HEK293T (cell line): Measurements from ENCODE around the gene CHTF18.

Experiments
- ARNT ChIP-seq: fragments of 450-650 bp; IDR thresholded peaks from 2 replicates; pipeline ENCODE4 v1.6.1; 2017; ENCODE audit warnings: mild to moderate bottlenecking
- BHLHE40 ChIP-seq: fragments of 450-650 bp; IDR thresholded peaks from 2 replicates; pipeline ENCODE4 v1.6.1; 2016; ENCODE audit warnings: mild to moderate bottlenecking, moderate library complexity, borderline replicate concordance
- CTBP1 ChIP-seq: fragments of 450-650 bp; IDR thresholded peaks from 2 replicates; pipeline ENCODE4 v1.6.1; 2016; ENCODE audit warnings: borderline replicate concordance
- ELF4 ChIP-seq: fragments of 450-650 bp; IDR thresholded peaks from 2 replicates; pipeline ENCODE4 v1.6.1; 2017; ENCODE audit warnings: antibody characterized with exemption
- FOXA1 ChIP-seq: fragments of 450-650 bp; IDR thresholded peaks from 2 replicates; pipeline ENCODE4 v1.6.1; 2016; ENCODE audit warnings: mild to moderate bottlenecking
- FOXK2 ChIP-seq: fragments of 450-650 bp; IDR thresholded peaks from 2 replicates; pipeline ENCODE4 v1.6.1; 2016; ENCODE audit warnings: mild to moderate bottlenecking
- FOXM1 ChIP-seq: fragments of 450-650 bp; IDR thresholded peaks from 2 replicates; pipeline ENCODE4 v1.6.1; 2017; ENCODE audit warnings: mild to moderate bottlenecking, borderline replicate concordance
- L3MBTL2 ChIP-seq: fragments of 450-650 bp; conservative IDR thresholded peaks from 2 replicates; pipeline ENCODE4 v1.6.1; 2016; ENCODE audit warnings: mild to moderate bottlenecking
- LEF1 ChIP-seq: fragments of 450-650 bp; IDR thresholded peaks from 2 replicates; pipeline ENCODE4 v1.6.1; 2017; ENCODE audit warnings: mild to moderate bottlenecking, borderline replicate concordance
- NFRKB ChIP-seq: fragments of 450-650 bp; IDR thresholded peaks from 2 replicates; pipeline ENCODE4 v1.6.1; 2016; ENCODE audit warnings: mild to moderate bottlenecking, moderate library complexity
- SP1 ChIP-seq: fragments of 450-650 bp; IDR thresholded peaks from 2 replicates; pipeline ENCODE4 v1.6.1; 2017
- SUZ12 ChIP-seq: fragments of 450-650 bp; IDR thresholded peaks from 2 replicates; pipeline ENCODE4 v1.6.1; 2016; ENCODE audit warnings: mild to moderate bottlenecking
- TARDBP ChIP-seq: fragments of 450-650 bp; IDR thresholded peaks from 2 replicates; pipeline ENCODE4 v1.6.1; 2016
- ZNF384 ChIP-seq: fragments of 450-650 bp; IDR thresholded peaks from 2 replicates; pipeline ENCODE4 v1.6.1; 2016

- TF ChIP-seq SUZ12 (no peak), ELF4 (no peak), FOXK2 (no peak), FOXM1 (no peak), SP1 (no peak), ZNF384 (no peak), FOXA1 (no peak), TARDBP (no peak), ARNT (no peak), LEF1 (no peak), NFRKB (no peak), L3MBTL2 (no peak), CTBP1 (no peak), BHLHE40 (no peak)
These were observed 36.5 kb upstream of the CHTF18 start for GRCh38 chr16:752007-752312.
